ENCODE measurements around the gene SH2D4B.

Gene SH2D4B

DNA sequence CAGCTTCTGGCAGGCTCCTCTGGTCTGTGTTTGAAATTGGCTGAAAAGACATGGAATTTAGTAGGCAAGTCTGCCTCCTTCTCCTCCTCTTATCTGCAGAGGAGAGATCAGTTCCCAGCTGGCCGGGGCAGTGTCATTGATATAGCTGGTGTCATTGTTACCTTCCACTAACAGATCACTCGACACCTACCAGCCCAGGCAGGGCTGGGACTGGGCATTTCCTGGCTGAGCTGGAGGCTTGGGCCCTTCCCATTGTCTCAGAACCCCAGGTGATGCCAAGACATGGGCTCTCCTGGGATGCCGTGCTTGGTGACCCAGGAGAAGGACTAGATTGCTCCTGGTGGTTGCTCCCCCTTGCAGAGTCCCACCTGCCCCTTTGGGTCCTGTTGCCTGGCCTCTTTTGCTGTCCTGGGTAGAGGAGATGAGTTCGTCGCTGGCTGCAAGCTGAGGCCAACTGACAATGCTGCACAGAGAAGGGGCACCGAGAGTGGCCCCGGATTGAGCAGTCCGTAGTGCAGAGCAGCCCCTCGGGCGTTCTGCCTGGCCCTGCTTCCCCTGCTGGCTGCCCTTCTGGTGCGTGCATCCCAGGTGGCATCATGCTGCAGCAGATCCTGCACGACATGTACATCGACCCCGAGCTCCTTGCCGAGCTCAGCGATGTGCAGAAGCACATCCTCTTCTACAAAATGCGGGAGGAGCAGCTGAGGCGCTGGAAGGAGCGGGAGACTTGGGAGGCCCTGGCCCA is at the start of gene SH2D4B:
Gene SH2D4B (plus strand): TSS at position 167 of the 745 bp plus-strand sequence. CDS start 430 bp downstream, at position 597.
- no peak for DNase-seq

DNA sequence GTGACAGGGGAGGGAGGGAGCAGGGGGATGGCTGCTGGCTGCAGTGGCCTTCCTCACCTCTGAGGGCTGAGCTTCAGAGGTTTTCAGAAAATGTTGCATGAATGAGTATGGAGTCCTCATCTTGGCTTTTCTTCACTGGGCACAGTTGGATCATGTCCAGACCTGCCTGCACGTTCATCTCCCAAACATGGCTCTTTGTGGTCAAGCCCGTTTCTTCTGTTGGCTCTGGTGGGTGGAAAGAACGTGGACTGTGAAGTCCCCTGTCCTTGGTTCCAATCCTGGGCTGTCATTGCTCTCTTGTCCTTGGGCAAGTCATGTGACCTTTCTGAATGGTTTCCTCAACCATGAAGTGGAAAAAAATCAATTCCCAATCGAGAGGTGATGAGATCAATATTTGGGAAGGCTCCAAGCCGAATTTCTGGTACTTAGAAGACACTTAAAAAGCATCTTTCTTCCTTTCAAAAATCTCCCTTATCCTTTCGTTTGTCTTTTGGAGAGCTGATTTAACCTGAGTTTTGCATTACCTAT is 49.1 kb upstream of the SH2D4B start:
- no peak for DNase-seq

DNA sequence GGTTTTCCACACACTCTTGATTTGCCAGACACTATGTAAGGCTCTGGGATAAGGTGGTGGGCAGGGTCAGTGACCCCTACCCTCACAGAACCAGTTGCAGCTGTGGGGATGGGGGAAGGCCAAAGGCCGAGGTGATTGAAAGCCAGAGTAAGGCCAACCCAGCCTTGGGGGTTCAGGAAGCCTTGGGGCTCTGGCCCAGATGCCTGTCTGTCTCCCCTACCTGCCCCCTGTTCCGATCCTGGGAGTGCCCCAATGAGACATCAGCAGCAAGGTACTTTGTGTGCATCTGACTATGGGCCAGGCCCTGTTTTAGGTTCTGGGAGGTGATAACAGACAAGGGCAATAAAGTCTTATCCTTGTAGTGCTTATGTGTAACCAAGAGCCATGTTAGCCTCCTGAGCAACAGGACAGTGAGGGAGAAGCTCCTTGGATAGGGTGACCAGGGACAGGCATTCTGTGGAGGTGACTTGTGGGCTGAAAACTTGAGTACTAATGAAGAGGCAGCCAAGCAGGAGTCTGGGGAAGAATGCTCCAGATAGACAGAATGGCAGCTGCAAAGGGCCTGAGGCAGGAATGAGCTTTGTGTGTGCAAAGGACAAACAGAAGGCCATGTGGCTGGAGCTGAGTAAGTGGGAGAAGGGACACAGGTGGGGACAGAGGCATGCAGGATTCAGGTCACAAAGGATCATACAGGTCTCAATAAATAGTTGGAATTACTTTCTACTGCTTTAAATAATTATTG is 48.2 kb upstream of the SH2D4B start:
- DNase-seq: no peak

DNA sequence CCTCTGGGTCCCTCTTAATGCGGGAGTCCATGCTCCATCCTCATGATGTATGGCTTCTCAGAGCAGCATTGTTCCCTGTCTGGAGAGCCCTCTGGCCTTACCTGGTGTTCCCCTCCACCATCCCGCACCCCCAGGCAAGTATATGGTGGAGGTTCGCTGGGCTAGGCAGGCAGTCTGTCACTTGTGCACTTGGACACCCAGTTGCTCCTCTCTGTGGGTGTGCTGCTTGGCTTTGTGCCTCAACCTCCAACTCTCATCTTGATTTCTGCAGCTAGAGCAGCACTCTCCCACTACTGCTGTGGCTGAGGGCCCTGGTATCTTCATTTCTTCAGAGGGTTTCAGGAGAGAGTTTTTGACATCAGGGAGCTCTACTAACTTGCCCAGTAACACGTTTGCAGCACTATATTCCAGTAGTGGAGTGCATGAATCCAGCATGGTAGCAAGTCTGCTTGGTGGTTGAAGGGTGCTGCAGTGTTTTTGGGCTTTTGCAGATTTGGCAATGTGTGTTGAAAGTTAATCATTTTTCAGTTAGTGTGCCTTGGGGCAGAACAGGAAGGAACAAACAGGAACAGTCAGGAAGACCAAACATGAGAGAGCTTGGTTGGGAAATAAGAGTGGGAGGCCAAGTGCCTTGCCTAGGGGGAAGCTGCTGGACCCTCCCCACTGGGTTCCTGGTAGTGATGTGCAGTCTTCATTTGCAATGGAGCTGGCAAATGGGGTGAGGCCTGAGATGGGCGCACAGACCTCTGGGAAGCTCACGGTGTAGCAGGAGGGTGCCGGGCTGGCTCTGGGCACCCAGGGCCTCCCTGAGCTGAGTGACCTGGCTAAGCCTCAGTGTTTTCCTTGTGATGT is 46.2 kb upstream of the SH2D4B start:
- DNase-seq: no peak

DNA sequence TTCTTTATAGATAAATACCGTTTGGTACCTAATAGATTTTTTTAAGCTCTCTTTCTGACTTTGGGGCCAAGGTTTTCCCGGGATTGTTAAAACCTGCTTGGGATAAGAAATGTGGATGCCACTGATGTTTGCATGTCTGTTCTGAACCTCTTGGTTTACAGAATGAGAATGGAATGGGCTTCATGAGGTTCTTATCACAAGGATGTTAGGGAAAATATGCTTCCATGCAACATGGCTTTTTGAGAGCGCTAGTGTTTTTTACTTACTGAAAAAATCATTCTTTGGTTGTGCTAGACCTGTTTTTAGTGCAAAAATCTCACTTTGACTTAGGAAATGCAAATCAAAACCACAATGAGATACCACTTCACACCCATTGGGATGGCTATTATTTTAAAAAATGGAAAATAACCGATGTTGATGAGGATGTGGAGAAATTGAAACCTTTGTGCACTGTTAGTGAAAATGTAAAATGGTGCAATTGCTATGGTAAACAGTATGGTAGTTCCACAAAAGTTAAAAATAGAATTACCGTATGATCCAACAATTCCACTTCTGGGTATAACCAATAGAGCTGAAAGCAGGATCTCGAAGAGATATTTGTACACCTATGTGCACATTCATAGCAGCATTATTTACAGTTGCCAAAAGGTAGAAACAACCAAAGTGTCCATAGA is 44.7 kb upstream of the SH2D4B start:
- no peak for DNase-seq

DNA sequence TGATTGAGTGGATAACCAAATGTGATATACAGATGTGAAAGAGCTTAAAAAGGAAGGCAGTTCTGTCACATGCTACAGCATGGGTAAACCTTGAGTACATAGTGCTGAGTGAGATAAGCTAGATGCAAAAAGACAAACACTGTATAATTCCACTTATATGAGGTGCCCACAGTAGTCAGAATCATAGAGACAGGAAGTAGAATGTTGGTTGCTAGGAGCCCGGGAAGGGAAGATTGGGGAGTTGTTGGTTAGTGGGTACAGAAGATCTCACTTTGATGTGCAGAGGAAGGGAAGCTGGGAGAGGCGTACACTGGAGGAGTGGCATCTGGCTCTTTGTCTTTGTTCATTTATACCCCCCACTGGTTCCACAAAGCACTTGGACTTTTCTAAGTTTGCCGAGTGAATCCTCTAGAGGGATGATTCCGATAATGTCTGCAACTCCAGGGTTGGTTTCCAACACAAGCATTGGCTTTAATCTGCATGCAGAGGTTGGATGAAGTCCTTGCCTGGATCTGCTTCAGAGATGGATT is 44.1 kb upstream of the SH2D4B start:
- DNase-seq: peak in 1 of 3 experiments; percentile 29

DNA sequence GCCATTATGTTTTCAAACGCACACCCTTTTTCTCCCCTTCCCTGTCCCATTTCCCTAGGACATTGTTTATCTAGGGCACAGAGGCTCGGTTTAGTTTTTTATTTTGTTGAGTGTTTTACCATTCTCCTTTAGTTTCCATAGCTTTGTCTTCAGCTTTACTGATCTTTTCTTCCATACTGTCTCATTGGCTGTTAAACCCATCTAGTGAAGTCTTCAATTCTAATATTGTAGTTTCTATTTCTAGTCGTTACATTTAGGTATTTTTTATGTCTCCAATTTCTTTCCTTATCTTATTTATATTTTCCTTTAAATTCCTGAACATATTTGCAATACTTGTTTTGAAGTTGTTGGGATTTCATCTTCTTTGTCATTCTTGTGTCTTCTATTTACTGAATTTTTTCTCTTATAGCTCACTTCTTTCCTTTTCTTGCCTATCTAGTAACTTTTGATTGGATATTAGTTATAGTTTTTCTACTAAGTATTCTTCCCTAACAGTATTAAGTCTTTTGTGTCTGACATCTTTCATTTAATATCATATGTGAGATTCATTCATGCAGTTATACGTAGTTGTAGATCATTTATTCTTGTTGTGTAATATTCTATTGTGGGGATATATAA is 41.0 kb upstream of the SH2D4B start:
- no peak for DNase-seq

DNA sequence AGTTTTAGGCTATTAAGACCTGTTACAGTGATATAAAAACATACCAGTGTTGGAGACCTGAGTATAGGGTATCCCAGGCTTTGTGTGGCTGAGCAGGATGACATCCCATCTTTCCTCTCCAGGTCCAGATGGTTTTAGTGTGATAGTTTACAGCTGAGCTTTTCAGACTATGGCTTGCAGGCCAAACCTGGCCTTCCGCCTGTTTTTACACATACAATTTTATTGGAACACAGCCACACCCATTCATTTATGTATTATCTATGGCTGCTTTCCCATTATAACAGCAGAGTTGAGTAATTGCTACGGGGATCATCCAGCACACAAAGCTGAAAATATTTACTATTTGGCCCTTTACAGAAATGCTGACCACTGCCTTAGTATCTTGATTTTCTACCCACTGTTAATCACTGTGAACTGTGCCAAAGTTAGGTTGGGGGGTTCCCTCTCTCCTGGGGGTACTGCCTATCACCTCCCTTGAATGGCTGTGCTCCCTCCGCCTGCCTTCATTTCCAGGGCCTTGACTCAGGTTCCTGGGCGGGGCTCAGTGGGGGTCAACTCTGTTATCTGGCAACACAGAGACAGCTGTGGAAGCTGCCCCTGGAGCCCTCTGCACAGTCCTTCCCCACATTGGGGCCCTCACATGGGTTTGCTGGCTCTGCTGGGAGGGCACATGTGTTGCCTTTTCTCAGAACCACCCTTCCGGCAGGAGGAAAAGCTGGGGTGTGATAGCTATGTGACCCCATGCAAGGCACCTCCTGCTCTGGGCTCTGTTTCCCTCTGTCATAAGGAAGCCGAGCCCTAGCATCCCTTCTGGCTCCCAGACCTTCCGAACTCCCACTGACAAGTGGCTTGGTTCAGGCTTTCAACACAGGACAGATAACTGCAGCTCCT is 40.3 kb upstream of the SH2D4B start:
- no peak for DNase-seq

DNA sequence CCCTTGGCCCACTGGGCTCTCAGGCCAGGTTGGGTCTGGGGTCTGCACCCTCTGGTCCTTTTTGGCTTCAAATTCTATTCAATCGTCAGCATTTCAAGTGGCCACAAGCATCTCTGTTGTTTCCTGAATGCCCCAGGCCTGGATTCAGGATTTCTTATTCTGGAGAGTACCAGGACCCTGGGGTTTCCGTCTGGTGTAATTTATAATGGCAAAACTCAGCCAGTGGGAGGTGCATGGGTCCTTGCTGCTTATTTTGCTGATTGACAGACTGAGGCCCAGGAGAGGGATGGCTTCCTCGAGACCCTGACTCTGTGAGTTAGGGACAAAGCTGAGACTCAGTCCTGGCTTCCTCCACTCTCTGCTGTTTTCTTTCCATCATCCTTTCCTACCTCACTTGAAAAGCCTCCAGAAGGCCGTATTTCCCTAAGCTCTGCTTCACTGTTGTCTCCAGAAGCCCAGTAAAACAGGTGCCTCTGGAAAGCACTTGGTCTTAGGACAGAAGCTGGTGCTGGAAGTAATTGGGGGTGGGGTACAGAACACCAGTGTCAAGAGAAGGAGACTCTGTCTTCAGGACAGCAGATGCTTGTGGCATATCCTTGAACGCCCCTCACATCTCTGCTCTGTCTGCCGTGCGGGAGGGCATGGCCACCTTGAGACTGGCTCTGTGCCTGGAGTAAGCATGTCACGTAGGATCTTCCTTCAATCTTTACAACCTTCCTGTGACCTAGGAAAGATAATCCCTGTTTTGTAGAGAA is 39.4 kb upstream of the SH2D4B start:
- no peak for DNase-seq

DNA sequence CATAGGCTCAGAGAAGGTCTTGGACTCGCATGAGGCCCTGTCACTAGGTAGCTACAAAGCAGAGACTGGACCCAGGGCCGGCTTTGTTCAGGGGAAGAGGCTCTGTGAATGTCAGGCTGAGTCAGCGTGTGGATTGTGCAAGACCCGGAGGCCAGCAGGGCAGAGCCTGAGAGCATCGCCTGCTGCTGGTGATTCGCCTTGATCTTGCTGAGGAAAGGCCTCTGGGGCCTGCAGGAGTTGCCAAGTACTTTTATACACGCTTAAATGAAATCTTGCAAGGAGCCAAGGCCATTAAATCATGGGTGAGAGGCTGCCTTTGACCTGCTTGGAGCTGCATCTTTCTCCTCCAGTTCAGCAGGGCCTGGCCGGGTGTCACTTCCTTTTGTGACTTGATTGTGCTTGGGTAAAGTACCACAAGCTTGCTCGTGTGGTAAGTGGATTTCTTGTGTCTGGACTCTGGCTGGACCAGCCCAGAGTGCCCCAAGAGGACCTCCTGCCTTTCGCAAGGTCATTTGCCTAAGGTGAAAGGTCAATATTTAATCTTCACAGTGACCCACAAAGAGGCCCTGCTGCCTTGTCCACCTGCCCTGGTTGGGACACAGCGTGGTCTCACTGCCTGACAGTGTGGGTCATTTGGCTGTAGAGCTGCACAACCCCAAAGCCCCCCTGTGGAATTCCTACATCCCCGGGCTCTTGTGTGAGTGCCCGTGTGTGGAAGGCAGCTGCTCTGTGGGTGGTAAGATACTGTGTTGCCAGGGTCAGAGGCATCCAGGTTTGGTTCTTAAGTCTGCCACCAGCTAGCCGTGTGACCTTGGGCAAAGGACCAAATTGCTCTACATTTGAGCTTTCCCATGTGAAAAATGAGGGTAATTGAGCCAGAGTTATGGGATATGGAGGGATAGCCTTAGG is 38.6 kb upstream of the SH2D4B start:
- no peak for DNase-seq

DNA sequence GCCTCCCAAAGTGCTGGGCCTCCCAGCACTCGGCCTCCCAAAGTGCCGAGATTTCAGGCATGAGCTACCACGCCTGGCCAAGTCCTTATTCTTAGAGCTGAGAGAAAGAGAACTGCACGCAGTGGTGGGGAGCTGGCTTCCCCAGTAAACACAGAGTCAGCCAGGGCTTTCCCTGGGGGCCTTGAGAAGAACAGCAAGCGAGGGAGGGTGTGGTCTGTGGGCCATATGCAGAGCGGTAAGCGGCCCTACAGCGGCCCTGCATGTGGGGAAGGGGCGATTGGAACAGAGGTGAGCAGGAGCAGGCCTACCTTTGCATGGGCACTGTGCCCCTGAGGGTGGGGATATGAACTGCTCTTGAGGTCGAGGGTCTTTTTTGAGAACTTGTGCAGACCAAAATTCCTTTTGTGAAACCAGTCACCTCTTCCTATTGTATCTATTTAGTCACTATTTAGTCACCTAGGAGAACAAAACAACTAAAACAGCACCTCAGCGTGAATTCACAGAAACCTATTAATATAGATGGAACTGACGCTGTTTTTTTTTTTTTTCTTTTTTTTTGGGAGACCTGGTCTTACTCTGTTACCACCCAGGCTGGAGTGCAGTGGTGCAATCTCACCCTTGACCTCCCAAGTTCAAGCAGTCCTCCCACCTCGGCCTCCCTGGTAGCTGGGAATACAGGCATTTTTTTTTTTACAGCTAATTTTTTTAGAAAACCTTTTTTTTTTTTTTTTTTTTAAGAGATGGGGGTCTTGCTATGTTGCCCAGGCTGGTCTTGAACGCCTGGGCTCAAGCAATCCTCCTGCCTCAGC is 36.9 kb upstream of the SH2D4B start:
- DNase-seq: peak in 1 of 3 experiments; percentile 14

DNA sequence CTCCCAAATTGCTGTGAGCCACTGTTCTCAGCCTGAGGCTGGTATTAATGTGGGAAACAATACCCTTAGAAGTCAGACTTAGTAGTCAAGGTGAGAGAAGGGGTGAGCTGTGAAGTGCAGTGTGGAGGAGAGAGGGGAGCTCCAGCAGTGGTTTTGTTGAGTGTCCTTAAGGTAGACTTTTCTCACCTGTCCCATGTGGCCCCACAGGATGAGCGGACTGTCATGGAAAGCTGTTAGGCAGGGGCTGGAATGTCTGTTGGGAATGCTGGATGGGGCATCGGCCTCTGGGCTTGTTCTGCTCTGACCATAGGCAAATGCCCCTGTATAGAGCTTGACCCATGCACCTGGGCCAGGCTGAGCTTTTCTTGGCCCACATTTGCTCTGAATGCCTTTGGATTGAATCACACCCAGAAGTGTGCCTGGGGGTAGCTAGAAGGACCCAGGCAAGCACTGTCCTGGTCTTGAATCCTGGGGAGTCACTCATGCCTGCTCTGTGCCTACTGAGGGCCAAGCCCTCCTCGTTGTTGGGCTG is 36.3 kb upstream of the SH2D4B start:
- DNase-seq: no peak

DNA sequence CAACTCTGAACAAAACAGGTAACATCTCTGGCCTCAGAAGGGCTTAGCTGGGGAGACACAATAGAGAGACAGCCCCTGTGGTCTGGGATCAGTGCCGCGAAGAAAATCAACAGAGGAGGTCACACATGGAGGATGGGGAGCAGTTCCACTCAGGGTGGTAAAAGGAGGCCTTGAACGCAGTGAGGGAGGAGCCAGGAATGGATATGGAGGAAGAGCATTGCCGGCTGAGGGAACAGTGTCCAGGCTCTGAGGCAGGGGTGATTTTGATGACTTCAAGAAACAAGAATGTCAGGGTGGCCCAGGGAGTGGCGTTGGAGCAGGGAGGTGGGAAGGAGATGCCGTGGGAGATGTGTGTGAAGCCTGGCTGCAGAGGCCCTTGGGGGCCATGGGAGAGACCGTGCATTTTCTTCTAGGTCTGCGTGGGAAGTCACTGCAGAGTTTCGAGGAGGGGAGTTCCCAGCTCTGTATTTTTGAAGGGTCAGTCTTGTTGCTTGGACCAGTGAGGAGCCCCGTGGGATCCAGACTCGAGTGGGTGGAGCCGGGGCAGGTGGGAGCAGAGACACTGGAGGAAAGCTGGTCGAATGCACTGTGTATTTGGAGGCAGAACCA is 35.7 kb upstream of the SH2D4B start:
- no peak for DNase-seq

DNA sequence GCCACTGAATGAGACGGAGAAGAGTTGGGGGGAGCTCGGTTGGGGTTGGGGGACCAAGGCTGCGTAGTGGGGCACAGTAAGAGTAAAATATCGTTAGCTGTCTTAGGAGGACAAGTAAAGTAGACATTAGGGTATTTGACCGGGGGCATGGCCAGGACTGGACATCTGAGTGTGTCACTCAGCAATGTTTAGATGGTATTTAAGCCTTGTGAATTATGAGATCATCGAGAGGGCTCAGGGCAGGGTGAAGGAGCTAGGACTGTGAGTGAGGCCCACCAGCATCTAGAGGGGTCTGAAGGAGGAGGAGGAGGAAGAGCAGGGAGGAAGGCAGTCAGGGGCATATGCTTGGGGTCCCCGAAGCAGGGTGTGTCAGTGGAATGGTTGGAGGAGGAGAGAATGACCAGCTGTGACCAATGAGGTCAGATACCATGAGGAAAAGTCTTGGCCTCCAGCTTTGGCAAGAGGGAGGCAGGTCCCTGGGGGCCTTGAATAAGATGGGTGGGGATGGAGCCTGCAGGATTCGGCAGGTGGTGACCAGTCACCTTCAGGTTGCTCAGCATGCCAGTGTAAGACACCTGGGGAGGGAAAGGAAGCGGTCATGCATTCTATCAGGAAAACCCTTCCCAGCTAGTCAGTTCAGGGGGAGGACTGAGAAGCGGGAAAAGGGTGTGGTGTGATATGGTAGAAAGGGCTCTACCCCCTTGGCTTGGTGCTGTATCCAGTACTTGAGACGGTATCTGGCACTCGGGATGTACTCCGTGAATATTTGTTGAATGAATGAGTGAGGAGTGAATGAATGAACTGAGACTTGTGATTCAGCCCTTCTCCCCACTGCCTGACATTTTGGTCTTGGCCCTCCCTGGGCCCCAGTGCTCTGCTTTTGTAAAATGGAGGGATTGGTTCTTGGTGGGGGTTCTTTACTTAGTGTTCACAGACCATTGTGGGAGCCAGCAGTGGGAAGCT is 34.8 kb upstream of the SH2D4B start:
- no peak for DNase-seq

DNA sequence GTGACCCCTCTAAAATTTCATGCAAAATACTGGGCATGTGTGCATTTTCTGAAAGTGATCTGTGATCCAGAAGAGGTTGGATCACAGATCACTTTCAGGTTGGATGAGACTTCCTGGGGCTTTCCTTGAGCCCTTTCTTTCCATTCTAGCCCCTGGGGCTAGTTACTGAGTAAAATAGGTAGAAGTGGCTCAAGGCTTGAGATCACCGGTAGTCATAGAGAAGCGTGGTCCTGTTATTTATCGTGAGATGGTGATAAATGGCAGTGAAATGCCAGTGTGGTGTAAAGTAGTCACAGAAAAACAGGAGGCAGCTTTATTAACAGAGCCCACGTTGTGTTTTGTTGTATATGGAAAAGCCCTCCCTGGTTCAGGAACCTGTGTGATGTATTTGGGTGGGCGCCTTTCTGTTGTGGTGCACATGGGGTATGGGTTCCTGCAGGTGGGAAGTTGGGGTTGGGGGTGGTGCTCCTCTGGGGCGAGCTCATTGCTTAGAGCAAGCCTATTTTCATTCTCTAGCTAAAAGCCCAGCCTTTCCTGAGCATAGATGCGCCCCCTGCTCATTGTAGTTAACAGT is 34.0 kb upstream of the SH2D4B start:
- DNase-seq: no peak
